GM20000 (cell line): ENCODE measurements around the gene IKZF2.
"Not testable (repeated sequence)": the region's sequence is repeated elsewhere in the genome, so short reads cannot be mapped to it uniquely, and the experiment has no call there.

Source experiments
- DNase-seq: peaks from one replicate; pipeline ENCODE4 v3.0.0; 2012; ENCODE audit warnings: low spot score
- CTCF ChIP-seq: IDR thresholded peaks from 2 replicates; pipeline ENCODE4 v1.5.1; 2012; ENCODE audit warnings: mild to moderate bottlenecking, control low read depth; ENCODE audit errors: extremely low read depth, missing control alignments

IKZF2 gene

GRCh38 chr2:213042262-213042661 is 109.2 kb downstream of the IKZF2 start:
- no peak for TF ChIP-seq CTCF
- DNase-seq, result no peak

GRCh38 chr2:213036836-213037235 is 114.6 kb downstream of the IKZF2 start:
- DNase-seq, result no peak
- TF ChIP-seq CTCF, result no peak

- TF ChIP-seq CTCF, result no peak
- no peak for DNase-seq
These were observed 116.8 kb downstream of the IKZF2 start for GRCh38 chr2:213034585-213034984.

- no peak for TF ChIP-seq CTCF
- DNase-seq, result no peak
These were observed 118.8 kb downstream of the IKZF2 start for GRCh38 chr2:213032607-213033006.

GRCh38 chr2:213022987-213023386 is 128.4 kb downstream of the IKZF2 start:
- peak; percentile 8 for DNase-seq
- TF ChIP-seq CTCF, result no peak

GRCh38 chr2:213021971-213022899 is 129.2 kb downstream of the IKZF2 start:
- TF ChIP-seq CTCF, result no peak
- peak; percentile 38 for DNase-seq

- DNase-seq, result not testable (repeated sequence)
These were observed 130.5 kb downstream of the IKZF2 start for GRCh38 chr2:213020913-213021312.

GRCh38 chr2:213020268-213020667 is 131.1 kb downstream of the IKZF2 start:
- no peak for DNase-seq
- no peak for TF ChIP-seq CTCF
